ENCODE measurements around the gene CD52. TPM values are rescaled to one million over a fixed set of nuclear protein-coding genes. Genes with fewer than 3 reads are reported as not detected.

Gene CD52
- total RNA-seq, 2 experiments from 2014 or later: 582 to 608 TPM

DNA sequence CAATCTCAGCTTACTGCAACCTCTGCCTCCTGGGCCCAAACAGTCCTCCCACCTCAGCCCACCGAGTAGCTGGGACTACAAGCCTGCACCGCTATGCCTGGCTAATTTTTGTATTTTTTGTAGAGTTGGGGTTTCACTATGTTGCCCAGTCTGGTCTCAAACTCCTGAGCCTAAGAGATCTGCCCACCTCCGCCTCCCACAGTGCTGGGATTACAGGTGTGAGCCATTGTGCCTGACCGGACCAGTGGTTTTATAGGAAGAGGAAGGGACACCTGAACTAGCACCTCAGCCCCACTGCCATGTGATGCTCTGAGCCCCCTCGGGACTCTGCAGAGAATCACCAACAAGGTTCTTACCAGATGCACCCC, 32.1 kb downstream of the CD52 start:
- ChIA-PET CTCF (no interaction called here), POLR2A (no interaction called here)
- Mint-ChIP-seq H3K36me3 (ENCODE audit: low read depth) (no peaks in the 10 kb centered on the region), H3K27ac (no peak overlapping the region), H3K4me3 (no peak overlapping the region), H3K9me3 (no peaks in the 10 kb centered on the region), H3K4me1 (ENCODE audit: low read depth) (no peaks in the 10 kb centered on the region), H3K27me3 (no peaks in the 10 kb centered on the region)
- Histone ChIP-seq H3K27me3 (ENCODE audit: control insufficient read depth in 1 of 2, insufficient read depth in 2 of 2, low read length in 2 of 2) (no peaks in the 10 kb centered on the region), H3K27ac (ENCODE audit: low read depth in 1 of 2, low read length in 2 of 2) (no peak overlapping the region), H3K4me3 (ENCODE audit: low read length) (no peak overlapping the region), H3K9me3 (ENCODE audit: control insufficient read depth in 1 of 2, insufficient read depth in 1 of 2, low read length in 2 of 2) (no peaks in the 10 kb centered on the region), H3K4me1 (ENCODE audit: insufficient read depth, low read length) (peaks cover 3% of the 10 kb centered on the region), H3K36me3 (ENCODE audit: insufficient read depth, low read length) (no peaks in the 10 kb centered on the region)
- DNase-seq (no peak), ATAC-seq (ENCODE audit: poor library complexity) (no peak)
- intact Hi-C loops (cut with DNase I, micrococcal nuclease): no loop called here
- TF ChIP-seq, protein P1, sequence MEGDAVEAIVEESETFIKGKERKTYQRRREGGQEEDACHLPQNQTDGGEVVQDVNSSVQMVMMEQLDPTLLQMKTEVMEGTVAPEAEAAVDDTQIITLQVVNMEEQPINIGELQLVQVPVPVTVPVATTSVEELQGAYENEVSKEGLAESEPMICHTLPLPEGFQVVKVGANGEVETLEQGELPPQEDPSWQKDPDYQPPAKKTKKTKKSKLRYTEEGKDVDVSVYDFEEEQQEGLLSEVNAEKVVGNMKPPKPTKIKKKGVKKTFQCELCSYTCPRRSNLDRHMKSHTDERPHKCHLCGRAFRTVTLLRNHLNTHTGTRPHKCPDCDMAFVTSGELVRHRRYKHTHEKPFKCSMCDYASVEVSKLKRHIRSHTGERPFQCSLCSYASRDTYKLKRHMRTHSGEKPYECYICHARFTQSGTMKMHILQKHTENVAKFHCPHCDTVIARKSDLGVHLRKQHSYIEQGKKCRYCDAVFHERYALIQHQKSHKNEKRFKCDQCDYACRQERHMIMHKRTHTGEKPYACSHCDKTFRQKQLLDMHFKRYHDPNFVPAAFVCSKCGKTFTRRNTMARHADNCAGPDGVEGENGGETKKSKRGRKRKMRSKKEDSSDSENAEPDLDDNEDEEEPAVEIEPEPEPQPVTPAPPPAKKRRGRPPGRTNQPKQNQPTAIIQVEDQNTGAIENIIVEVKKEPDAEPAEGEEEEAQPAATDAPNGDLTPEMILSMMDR (IDR thresholded peaks at IDR 0.05): no peak

DNA sequence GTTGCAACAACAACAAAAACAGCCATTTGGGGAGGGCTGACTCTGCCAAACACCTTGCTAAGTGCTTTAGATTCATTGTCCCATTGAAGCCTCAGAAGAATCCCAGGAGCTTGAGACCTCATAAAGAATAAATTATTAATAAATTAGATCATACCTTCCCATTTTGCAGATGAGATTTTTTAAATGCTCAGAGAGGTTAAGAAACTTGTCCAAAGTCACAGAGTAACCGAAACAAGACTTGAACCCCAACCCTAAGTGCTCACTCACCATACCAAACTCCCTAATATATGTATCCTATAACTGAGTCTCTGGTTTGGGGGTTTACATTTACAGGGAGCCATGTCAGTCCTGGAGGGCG, 32.6 kb downstream of the CD52 start:
- ChIA-PET POLR2A (no interaction called here), CTCF (no interaction called here)
- H3K36me3 Mint-ChIP-seq (ENCODE audit: low read depth): no peaks in the 10 kb centered on the region
- no peak for DNase-seq
- Histone ChIP-seq H3K27me3 (ENCODE audit: control insufficient read depth in 1 of 2, insufficient read depth in 2 of 2, low read length in 2 of 2) (no peaks in the 10 kb centered on the region), H3K4me3 (ENCODE audit: low read length) (no peak overlapping the region), H3K4me1 (ENCODE audit: insufficient read depth, low read length) (peaks cover 3% of the 10 kb centered on the region), H3K36me3 (ENCODE audit: insufficient read depth, low read length) (no peaks in the 10 kb centered on the region), H3K9me3 (ENCODE audit: control insufficient read depth in 1 of 2, insufficient read depth in 1 of 2, low read length in 2 of 2) (no peaks in the 10 kb centered on the region), H3K27ac (ENCODE audit: low read depth in 1 of 2, low read length in 2 of 2) (no peak overlapping the region)
- H3K27me3 Mint-ChIP-seq: no peaks in the 10 kb centered on the region
- no peak overlapping the region for H3K27ac Mint-ChIP-seq
- no peaks in the 10 kb centered on the region for H3K4me1 Mint-ChIP-seq (ENCODE audit: low read depth)
- no peak overlapping the region for H3K4me3 Mint-ChIP-seq
- intact Hi-C loops (cut with DNase I, micrococcal nuclease): no loop called here
- no peaks in the 10 kb centered on the region for H3K9me3 Mint-ChIP-seq
- TF ChIP-seq, protein P1 (IDR thresholded peaks at IDR 0.05): no peak
- no peak for ATAC-seq (ENCODE audit: poor library complexity)

GRCh38 chr1:26350701-26351589, 33.2 kb downstream of the CD52 start:
- no peak overlapping the region for H3K27ac ChIP-seq (ENCODE audit: low read depth in 1 of 2, low read length in 2 of 2)
- Mint-ChIP-seq H3K36me3 (ENCODE audit: low read depth) (no peaks in the 10 kb centered on the region), H3K27ac (no peak overlapping the region), H3K4me3 (no peak overlapping the region), H3K27me3 (no peaks in the 10 kb centered on the region), H3K9me3 (no peaks in the 10 kb centered on the region), H3K4me1 (ENCODE audit: low read depth) (no peaks in the 10 kb centered on the region)
- H3K4me3 ChIP-seq (ENCODE audit: low read length): no peak overlapping the region
- intact Hi-C loops (cut with DNase I, micrococcal nuclease): no loop called here
- CTCF ChIA-PET: no interaction called here
- DNase-seq (no peak), ATAC-seq (ENCODE audit: poor library complexity) (no peak)
- POLR2A ChIA-PET: no interaction called here
- no peaks in the 10 kb centered on the region for H3K36me3 ChIP-seq (ENCODE audit: insufficient read depth, low read length)
- peaks cover 3% of the 10 kb centered on the region for H3K4me1 ChIP-seq (ENCODE audit: insufficient read depth, low read length)
- H3K9me3 ChIP-seq (ENCODE audit: control insufficient read depth in 1 of 2, insufficient read depth in 1 of 2, low read length in 2 of 2): no peaks in the 10 kb centered on the region
- TF ChIP-seq, protein P1 (IDR thresholded peaks at IDR 0.05): no peak
- H3K27me3 ChIP-seq (ENCODE audit: control insufficient read depth in 1 of 2, insufficient read depth in 2 of 2, low read length in 2 of 2): no peaks in the 10 kb centered on the region
